SK-N-SH treated with all-trans-retinoic acid at 6 μM for 48 hours (cell line): Measurements from ENCODE around the gene FAM234A.

Experiments used
- ATAC-seq: fragments of 200-7000 bp; cut with Tn5 transposase; 3 replicates; pipeline ENCODE4 v1.9.1; 2020; ENCODE audit warnings: mild to moderate bottlenecking, moderate library complexity
- ARNTL ChIP-seq: fragments of 450-650 bp; formaldehyde crosslinking; IDR thresholded peaks from 2 replicates; pipeline ENCODE4 v1.5.0; 2020; ENCODE audit warnings: low read depth, mild to moderate bottlenecking, moderate library complexity, borderline replicate concordance
- BACH2 ChIP-seq: fragments of 250-450 bp; sonication (Bioruptor Pico); IDR thresholded peaks from 2 replicates; pipeline ENCODE4 v1.9.0; 2021; ENCODE audit warnings: mild to moderate bottlenecking, borderline replicate concordance
- CREB5 ChIP-seq: fragments of 250-450 bp; sonication (Bioruptor Pico); IDR thresholded peaks from 2 replicates; pipeline ENCODE4 v1.5.1; 2020; ENCODE audit warnings: low read depth, mild to moderate bottlenecking, moderate library complexity
- CSDC2 ChIP-seq: fragments of 250-450 bp; sonication (Bioruptor Pico); IDR thresholded peaks from 2 replicates; pipeline ENCODE4 v1.5.0; 2020; ENCODE audit warnings: mild to moderate bottlenecking, moderate library complexity
- CSRNP3 ChIP-seq: fragments of 250-450 bp; sonication (Bioruptor Pico); IDR thresholded peaks from 2 replicates; pipeline ENCODE4 v1.5.1; 2021; ENCODE audit warnings: mild to moderate bottlenecking, moderate library complexity
- ESRRG ChIP-seq: fragments of 250-450 bp; sonication (Bioruptor Pico); IDR thresholded peaks from 2 replicates; pipeline ENCODE4 v1.6.1; 2021; ENCODE audit warnings: mild to moderate bottlenecking
- ISL1 ChIP-seq: fragments of 250-450 bp; sonication (Bioruptor Pico); IDR thresholded peaks from 2 replicates; pipeline ENCODE4 v2.1.2; 2022; ENCODE audit warnings: mild to moderate bottlenecking, moderate library complexity
- OSR1 ChIP-seq: fragments of 250-450 bp; sonication (Bioruptor Pico); IDR thresholded peaks from 2 replicates; pipeline ENCODE4 v1.8.0; 2022; ENCODE audit warnings: moderate library complexity, mild to moderate bottlenecking, inconsistent platforms
- PPARA ChIP-seq: fragments of 250-450 bp; sonication (Bioruptor Pico); IDR thresholded peaks from 2 replicates; pipeline ENCODE4 v1.5.0; 2020; ENCODE audit warnings: mild to moderate bottlenecking, borderline replicate concordance
- RARB ChIP-seq: fragments of 250-450 bp; sonication (Bioruptor Pico); IDR thresholded peaks from 2 replicates; pipeline ENCODE4 v1.8.0; 2021; ENCODE audit warnings: mild to moderate bottlenecking, moderate library complexity
- SNAI2 ChIP-seq: fragments of 250-450 bp; sonication (Bioruptor Pico); IDR thresholded peaks from 2 replicates; pipeline ENCODE4 v1.5.0; 2020; ENCODE audit warnings: mild to moderate bottlenecking, moderate library complexity
- TCF4 ChIP-seq: fragments of 250-450 bp; sonication (Bioruptor Pico); IDR thresholded peaks from 2 replicates; pipeline ENCODE4 v1.8.0; 2021; ENCODE audit warnings: mild to moderate bottlenecking, moderate library complexity, borderline replicate concordance
- TOX ChIP-seq: fragments of 250-450 bp; sonication (Bioruptor Pico); IDR thresholded peaks from 2 replicates; pipeline ENCODE4 v1.8.0; 2021; ENCODE audit warnings: mild to moderate bottlenecking, moderate library complexity, borderline replicate concordance
- ZC3H10 ChIP-seq: fragments of 250-450 bp; sonication (Bioruptor Pico); IDR thresholded peaks from 2 replicates; pipeline ENCODE4 v1.5.1; 2021; ENCODE audit warnings: mild to moderate bottlenecking, moderate library complexity
- ZFP3 ChIP-seq: fragments of 250-450 bp; sonication (Bioruptor Pico); IDR thresholded peaks from 2 replicates; pipeline ENCODE4 v1.5.0; 2020; ENCODE audit warnings: mild to moderate bottlenecking, moderate library complexity
- ZFP30 ChIP-seq: fragments of 450-650 bp; formaldehyde crosslinking; IDR thresholded peaks from 2 replicates; pipeline ENCODE4 v1.5.0; 2022; ENCODE audit warnings: mild to moderate bottlenecking, moderate library complexity
- ZNF565 ChIP-seq: fragments of 450-650 bp; formaldehyde crosslinking; conservative IDR thresholded peaks from 2 replicates; pipeline ENCODE4 v1.5.0; 2020; ENCODE audit warnings: low read depth, mild to moderate bottlenecking, moderate library complexity
- ZNF70 ChIP-seq: fragments of 450-650 bp; formaldehyde crosslinking; IDR thresholded peaks from 2 replicates; pipeline ENCODE4 v1.5.0; 2020; ENCODE audit warnings: mild to moderate bottlenecking, moderate library complexity
- ZNF8 ChIP-seq: fragments of 450-650 bp; formaldehyde crosslinking; IDR thresholded peaks from 2 replicates; pipeline ENCODE4 v1.5.0; 2020; ENCODE audit warnings: mild to moderate bottlenecking, moderate library complexity
- TF ChIP-seq, protein P1 (sequence below): fragments of 250-450 bp; sonication (Bioruptor Pico); IDR thresholded peaks from 2 replicates; pipeline ENCODE4 v1.8.0; 2020; ENCODE audit warnings: mild to moderate bottlenecking, moderate library complexity, borderline replicate concordance
- TF ChIP-seq, protein P2 (sequence below): fragments of 250-450 bp; sonication (Bioruptor Pico); IDR thresholded peaks from 2 replicates; pipeline ENCODE4 v1.5.0; 2020; ENCODE audit warnings: mild to moderate bottlenecking, moderate library complexity
- TF ChIP-seq, protein P3 (sequence below): fragments of 250-450 bp; sonication (Bioruptor Pico); IDR thresholded peaks from 2 replicates; pipeline ENCODE4 v1.8.0; 2021; ENCODE audit warnings: low read depth, mild to moderate bottlenecking, moderate library complexity, borderline replicate concordance

FAM234A gene

DNA sequence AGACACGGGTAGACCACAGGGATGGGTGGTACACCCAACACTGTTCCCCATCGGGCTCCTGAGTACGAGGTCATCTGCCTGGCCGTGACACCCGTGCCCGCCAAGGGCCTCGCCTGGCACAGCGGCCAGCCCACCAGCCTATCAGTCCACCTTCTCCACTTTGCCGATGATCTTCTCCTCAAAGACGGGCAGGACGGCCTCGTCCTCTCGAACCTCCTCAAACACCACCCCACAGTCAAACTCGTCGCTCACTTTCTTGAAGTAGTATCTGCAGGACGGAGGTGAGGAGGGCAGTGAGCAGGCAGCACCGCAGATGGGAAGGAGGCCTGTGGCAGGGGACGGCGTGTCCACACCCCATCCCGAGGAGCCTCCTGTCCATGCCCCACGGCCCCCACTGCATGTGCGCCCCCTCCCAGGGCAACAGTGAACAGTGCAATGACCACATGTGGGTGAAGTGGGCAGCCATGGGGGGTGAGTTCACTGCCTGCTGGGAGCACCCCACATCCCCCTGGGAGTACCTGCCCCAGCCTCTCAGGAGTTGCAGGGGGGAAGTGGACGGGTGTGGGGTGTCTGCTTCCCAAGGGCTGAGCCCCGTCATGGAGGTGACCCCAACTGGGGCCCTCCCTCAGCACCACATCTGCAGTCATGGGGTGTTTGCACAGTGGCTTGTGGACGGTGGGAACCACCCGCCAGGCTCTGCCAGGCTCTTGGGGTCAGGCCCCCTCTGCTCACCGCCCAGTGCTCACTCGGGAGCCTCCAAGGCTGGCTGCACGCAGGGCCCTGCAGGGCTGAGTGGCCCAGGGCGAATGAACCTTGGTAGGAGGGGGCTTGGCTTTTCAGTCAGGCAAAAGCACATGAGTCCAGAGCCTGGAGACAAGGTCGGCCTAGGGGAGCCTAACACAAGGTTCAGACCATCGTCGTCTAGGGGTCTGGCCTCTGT is 53.6 kb downstream of the FAM234A start:
- ATAC-seq, result no peak
- TF ChIP-seq SNAI2 (CRISPR knock-in tag) (no peak), ESRRG (no peak), TCF4 (no peak), ZFP3 (CRISPR knock-in tag) (no peak), TOX (CRISPR knock-in tag) (no peak), PPARA (no peak), CREB5 (no peak), BACH2 (CRISPR knock-in tag) (no peak), ARNTL (no peak), RARB (CRISPR knock-in tag) (no peak), ZNF565 (CRISPR knock-in tag) (no peak), CSRNP3 (CRISPR knock-in tag) (no peak), CSDC2 (CRISPR knock-in tag) (no peak), ZNF8 (CRISPR knock-in tag) (no peak), OSR1 (no peak), ZNF70 (CRISPR knock-in tag) (no peak), ZC3H10 (CRISPR knock-in tag) (no peak)
- TF ChIP-seq, protein P1, sequence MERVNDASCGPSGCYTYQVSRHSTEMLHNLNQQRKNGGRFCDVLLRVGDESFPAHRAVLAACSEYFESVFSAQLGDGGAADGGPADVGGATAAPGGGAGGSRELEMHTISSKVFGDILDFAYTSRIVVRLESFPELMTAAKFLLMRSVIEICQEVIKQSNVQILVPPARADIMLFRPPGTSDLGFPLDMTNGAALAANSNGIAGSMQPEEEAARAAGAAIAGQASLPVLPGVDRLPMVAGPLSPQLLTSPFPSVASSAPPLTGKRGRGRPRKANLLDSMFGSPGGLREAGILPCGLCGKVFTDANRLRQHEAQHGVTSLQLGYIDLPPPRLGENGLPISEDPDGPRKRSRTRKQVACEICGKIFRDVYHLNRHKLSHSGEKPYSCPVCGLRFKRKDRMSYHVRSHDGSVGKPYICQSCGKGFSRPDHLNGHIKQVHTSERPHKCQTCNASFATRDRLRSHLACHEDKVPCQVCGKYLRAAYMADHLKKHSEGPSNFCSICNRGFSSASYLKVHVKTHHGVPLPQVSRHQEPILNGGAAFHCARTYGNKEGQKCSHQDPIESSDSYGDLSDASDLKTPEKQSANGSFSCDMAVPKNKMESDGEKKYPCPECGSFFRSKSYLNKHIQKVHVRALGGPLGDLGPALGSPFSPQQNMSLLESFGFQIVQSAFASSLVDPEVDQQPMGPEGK (CRISPR knock-in tag), result no peak
- TF ChIP-seq, protein P2, sequence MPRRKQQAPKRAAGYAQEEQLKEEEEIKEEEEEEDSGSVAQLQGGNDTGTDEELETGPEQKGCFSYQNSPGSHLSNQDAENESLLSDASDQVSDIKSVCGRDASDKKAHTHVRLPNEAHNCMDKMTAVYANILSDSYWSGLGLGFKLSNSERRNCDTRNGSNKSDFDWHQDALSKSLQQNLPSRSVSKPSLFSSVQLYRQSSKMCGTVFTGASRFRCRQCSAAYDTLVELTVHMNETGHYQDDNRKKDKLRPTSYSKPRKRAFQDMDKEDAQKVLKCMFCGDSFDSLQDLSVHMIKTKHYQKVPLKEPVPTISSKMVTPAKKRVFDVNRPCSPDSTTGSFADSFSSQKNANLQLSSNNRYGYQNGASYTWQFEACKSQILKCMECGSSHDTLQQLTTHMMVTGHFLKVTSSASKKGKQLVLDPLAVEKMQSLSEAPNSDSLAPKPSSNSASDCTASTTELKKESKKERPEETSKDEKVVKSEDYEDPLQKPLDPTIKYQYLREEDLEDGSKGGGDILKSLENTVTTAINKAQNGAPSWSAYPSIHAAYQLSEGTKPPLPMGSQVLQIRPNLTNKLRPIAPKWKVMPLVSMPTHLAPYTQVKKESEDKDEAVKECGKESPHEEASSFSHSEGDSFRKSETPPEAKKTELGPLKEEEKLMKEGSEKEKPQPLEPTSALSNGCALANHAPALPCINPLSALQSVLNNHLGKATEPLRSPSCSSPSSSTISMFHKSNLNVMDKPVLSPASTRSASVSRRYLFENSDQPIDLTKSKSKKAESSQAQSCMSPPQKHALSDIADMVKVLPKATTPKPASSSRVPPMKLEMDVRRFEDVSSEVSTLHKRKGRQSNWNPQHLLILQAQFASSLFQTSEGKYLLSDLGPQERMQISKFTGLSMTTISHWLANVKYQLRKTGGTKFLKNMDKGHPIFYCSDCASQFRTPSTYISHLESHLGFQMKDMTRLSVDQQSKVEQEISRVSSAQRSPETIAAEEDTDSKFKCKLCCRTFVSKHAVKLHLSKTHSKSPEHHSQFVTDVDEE, result no peak
- TF ChIP-seq, all 23 proteins: peak for 0

- TF ChIP-seq ZFP30 (no peak), ZFP3 (CRISPR knock-in tag) (no peak), CSDC2 (CRISPR knock-in tag) (no peak), PPARA (no peak), ISL1 (CRISPR knock-in tag) (no peak)
- TF ChIP-seq, protein P3, sequence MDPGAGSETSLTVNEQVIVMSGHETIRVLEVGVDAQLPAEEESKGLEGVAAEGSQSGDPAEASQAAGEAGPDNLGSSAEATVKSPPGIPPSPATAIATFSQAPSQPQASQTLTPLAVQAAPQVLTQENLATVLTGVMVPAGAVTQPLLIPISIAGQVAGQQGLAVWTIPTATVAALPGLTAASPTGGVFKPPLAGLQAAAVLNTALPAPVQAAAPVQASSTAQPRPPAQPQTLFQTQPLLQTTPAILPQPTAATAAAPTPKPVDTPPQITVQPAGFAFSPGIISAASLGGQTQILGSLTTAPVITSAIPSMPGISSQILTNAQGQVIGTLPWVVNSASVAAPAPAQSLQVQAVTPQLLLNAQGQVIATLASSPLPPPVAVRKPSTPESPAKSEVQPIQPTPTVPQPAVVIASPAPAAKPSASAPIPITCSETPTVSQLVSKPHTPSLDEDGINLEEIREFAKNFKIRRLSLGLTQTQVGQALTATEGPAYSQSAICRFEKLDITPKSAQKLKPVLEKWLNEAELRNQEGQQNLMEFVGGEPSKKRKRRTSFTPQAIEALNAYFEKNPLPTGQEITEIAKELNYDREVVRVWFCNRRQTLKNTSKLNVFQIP (CRISPR knock-in tag), result no peak
- TF ChIP-seq, protein P1 (CRISPR knock-in tag), result no peak
- TF ChIP-seq, all 23 proteins: peak for 0
- ATAC-seq, result no peak
Measured at GRCh38 chr16:289395-289997, 54.9 kb downstream of the FAM234A start.
